Bronchial epithelial cell (primary cell): Measurements from ENCODE around the gene RBM7. TPM values are rescaled to one million over a fixed set of nuclear protein-coding genes. Genes with fewer than 3 reads are reported as not detected.

Source experiments
- DNase-seq: peaks from one replicate; pipeline ENCODE4 v3.0.0-alpha.2; 2010; ENCODE audit warnings: low read depth
- FAIRE-seq: peaks from 2 replicates; lab custom pipeline; 2011; peaks lifted over from hg19 to GRCh38; lab: Jason Lieb, UNC
- H3K27me3 ChIP-seq: 2 replicates; pipeline ENCODE4 v1.5.1; 2011; ENCODE audit warnings: low read length; ENCODE audit not compliant: control insufficient read depth, insufficient read depth
- H3K36me3 ChIP-seq: 2 replicates; pipeline ENCODE4 v1.5.1; 2011; ENCODE audit warnings: low read length; ENCODE audit not compliant: control insufficient read depth, insufficient read depth
- H3K4me3 ChIP-seq: 2 replicates; pipeline ENCODE4 v1.5.1; 2011; ENCODE audit warnings: mild to moderate bottlenecking, low read depth, low read length, control low read depth
- total RNA-seq: library from RNA; depleted of rRNA; stranded (reverse); fragments of >200 nt; gene quantifications from 2 replicates; pipeline ENCODE4 v1.2.1, GENCODE V29; 2014
- TF ChIP-seq, protein P1 (sequence below): IDR thresholded peaks from 2 replicates; pipeline ENCODE4 v1.5.1; 2011; ENCODE audit warnings: mild to moderate bottlenecking, moderate library complexity, low read length, control low read depth, inconsistent platforms; ENCODE audit not compliant: insufficient read depth, severe bottlenecking

RBM7 gene
- total RNA-seq, 1 donor from 2014 or later: 37.9 TPM

DNA sequence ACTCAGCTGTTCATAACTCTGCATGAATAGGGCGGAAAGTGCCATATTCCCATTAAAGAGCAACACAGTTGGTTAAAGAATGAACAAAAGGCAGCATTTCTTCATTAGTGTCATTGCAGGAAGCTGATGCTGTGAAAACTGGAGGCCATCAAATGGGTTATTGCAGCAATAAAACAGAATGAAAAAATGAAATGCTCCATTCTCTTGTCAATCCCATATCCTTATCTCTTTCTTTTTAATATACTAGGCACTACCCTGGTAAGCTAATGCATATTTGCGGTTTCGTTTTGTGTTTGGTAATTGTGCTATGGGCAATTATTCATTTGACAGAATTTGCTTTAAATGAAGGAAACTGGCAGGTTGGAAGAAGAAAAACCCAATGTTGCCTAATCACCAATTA, 25.4 kb upstream of the RBM7 start:
- H3K27me3 ChIP-seq: no peaks in the 10 kb centered on the region
- TF ChIP-seq, protein P1, sequence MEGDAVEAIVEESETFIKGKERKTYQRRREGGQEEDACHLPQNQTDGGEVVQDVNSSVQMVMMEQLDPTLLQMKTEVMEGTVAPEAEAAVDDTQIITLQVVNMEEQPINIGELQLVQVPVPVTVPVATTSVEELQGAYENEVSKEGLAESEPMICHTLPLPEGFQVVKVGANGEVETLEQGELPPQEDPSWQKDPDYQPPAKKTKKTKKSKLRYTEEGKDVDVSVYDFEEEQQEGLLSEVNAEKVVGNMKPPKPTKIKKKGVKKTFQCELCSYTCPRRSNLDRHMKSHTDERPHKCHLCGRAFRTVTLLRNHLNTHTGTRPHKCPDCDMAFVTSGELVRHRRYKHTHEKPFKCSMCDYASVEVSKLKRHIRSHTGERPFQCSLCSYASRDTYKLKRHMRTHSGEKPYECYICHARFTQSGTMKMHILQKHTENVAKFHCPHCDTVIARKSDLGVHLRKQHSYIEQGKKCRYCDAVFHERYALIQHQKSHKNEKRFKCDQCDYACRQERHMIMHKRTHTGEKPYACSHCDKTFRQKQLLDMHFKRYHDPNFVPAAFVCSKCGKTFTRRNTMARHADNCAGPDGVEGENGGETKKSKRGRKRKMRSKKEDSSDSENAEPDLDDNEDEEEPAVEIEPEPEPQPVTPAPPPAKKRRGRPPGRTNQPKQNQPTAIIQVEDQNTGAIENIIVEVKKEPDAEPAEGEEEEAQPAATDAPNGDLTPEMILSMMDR: no peak
- FAIRE-seq (no peak), DNase-seq (no peak)
- H3K4me3 ChIP-seq: no peak overlapping the region
- H3K36me3 ChIP-seq: no peaks in the 10 kb centered on the region

DNA sequence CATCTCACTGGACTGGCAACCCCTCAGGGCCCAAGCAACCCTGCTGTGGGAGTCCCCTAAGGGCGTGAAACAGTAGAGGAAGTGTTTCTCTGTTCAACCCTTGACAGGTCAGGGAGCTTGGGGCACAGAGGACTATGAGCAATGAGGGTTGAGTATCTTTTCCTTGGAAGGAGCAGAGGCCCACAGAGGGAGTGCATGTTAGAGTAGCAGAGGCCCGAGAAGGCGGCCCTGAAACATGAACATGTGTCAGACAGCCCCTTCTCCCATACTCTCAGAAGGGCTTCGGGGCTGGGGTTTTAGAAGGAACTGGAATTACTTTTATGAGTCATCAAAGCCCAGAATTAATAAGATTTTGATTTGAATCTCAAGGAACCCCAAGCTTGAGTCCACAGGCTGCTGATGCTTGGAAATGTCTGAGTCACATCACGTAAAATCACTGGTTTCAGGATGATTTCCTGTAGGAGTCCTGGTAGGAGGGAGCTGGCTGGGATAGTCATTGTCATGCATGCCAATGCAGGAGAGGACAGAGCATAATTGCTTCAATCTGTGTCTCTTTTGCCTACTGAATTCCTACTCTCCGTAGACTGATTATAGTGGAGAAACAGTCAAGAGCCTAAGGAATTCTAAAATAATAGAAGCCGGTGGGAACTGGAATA, 22.7 kb upstream of the RBM7 start:
- FAIRE-seq (peak; percentile 40), DNase-seq (no peak)
- Histone ChIP-seq H3K27me3 (no peaks in the 10 kb centered on the region), H3K36me3 (no peaks in the 10 kb centered on the region), H3K4me3 (no peak overlapping the region)
- TF ChIP-seq, protein P1: no peak

DNA sequence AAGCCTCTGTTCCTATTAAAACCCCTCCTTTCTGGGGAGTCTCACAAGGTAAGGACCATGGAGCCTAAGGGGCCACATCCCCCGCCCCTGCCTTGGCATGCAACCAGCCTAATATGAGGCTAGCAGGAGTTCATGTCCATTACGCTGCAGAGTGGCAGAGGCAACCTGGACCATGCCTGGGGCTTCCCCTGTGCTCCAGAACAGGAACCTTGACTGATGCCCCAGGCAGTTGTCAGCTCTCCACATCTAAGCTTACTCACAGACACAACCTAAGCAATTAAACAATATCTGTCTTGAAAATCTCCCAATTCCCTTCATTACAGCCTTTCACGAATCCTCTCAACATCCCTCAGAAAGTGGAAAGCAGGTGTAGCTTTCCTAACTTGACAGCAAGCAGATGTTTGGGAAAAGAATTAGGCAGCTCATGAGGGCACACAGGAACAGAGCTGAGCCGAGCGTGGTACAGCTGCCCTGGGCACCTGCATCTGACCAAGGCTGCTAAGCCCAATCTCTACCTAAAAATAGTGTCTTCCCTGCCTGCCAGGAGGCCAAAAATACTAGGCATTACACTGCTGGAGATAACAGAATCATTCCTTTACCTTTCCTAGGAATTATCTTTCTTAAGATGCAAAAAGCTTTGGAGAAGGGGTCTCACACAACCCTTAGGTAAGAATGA, 20.9 kb upstream of the RBM7 start:
- FAIRE-seq: no peak
- H3K4me3 ChIP-seq: no peak overlapping the region
- no peak for DNase-seq
- H3K27me3 ChIP-seq: no peaks in the 10 kb centered on the region
- TF ChIP-seq, protein P1: no peak
- no peaks in the 10 kb centered on the region for H3K36me3 ChIP-seq

DNA sequence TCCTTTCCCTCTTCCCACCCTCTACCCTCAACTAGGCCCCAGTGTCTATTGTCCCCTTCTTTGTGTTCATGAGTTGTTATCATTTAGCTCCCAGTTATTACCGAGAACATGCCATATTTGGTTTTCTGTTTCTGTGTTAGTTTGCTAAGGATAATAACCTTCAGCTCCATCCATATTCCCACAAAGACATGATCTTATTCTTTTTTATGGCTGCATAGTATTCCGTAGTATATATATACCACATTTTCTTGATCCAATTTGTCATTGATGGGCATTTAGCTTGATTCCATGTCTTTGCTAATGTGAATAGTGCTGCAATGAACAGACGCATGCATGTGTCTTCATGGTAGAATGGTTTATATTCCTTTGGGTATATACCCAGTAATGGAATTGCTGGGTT, 18.0 kb upstream of the RBM7 start:
- no peak overlapping the region for H3K4me3 ChIP-seq
- no peaks in the 10 kb centered on the region for H3K36me3 ChIP-seq
- TF ChIP-seq, protein P1: no peak
- no peaks in the 10 kb centered on the region for H3K27me3 ChIP-seq
- FAIRE-seq (no peak), DNase-seq (no peak)

DNA sequence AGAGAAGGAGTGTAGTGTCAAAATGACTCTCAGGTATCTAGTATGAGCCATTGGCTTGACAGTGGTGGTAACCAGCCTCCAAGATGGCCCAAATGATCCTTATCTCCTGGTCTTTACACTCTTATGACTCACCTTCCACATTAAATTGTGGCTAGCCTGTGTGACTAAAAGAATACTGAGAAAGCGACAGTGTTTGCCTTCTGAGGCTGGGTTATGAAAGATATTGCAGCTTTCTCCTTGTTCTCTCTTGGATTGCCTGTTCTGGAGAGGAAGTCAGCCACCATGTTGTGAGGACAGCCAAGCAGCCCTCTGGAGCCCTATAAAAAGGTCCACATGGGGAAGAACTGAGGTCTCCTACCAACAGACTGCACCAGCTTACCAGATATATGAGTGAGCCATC, 16.0 kb upstream of the RBM7 start:
- no peak overlapping the region for H3K4me3 ChIP-seq
- DNase-seq: no peak
- TF ChIP-seq, protein P1: no peak
- no peaks in the 10 kb centered on the region for H3K36me3 ChIP-seq
- no peak for FAIRE-seq
- H3K27me3 ChIP-seq: no peaks in the 10 kb centered on the region
